ENCODE measurements around the gene SGSH. TPM values are rescaled to one million over a fixed set of nuclear protein-coding genes. Genes with fewer than 3 reads are reported as not detected.

The SGSH gene
- total RNA-seq, 1 experiment from 2014 or later: 19.8 TPM

- no CpG with 5 or more reads among the region's 26 CpGs for WGBS (ENCODE audit: extremely low coverage, insufficient read length, low lambda C conversion rate)
- no peak overlapping the region for H3K4me2 ChIP-seq (ENCODE audit: insufficient read depth, insufficient read length, low read length)
- no peak overlapping the region for H2BK20ac ChIP-seq (ENCODE audit: low read depth, low read length, poor library complexity, severe bottlenecking)
- Mint-ChIP-seq H3K4me3 (no peak overlapping the region), H3K4me1 (no peaks in the 10 kb centered on the region), H3K9me3 (no peaks in the 10 kb centered on the region), H3K27me3 (ENCODE audit: low read depth) (no peaks in the 10 kb centered on the region; the same call in 1 of the 2 replicates), H3K27ac (no peak overlapping the region), H3K36me3 (ENCODE audit: insufficient read depth in 1 of 3, low read depth in 3 of 3) (peaks cover 10 to 44% (median 24%) of the 10 kb centered on the region in 3 experiments)
- no peak overlapping the region for H4K91ac ChIP-seq (ENCODE audit: insufficient read length, low read depth, low read length)
- no peak overlapping the region for H3K9ac ChIP-seq (ENCODE audit: extremely low read depth, insufficient read length, low read length)
- H2BK120ac ChIP-seq (ENCODE audit: low read depth, low read length, poor library complexity, severe bottlenecking): no peak overlapping the region
- no peak overlapping the region for H3K4ac ChIP-seq (ENCODE audit: low read depth, low read length)
- no peak overlapping the region for H3K23ac ChIP-seq (ENCODE audit: insufficient read length, low read depth, low read length)
- no peak for TF ChIP-seq CTCF (conservative IDR thresholded peaks at IDR 0.05)
- H4K8ac ChIP-seq (replicated peaks; ENCODE audit: insufficient read length, low read depth, low read length): no peak overlapping the region
- H3K27me3 ChIP-seq (ENCODE audit: insufficient read depth, low read length): no peaks in the 10 kb centered on the region
- no peak overlapping the region for H3K27ac ChIP-seq (ENCODE audit: insufficient read length, low read depth, low read length)
- H3K23me2 ChIP-seq (ENCODE audit: insufficient read length, low read depth, low read length, poor library complexity, severe bottlenecking): no peaks in the 10 kb centered on the region
- H3K9me3 ChIP-seq (ENCODE audit: control insufficient read depth, low read depth, low read length): no peaks in the 10 kb centered on the region
- no peak overlapping the region for H2BK12ac ChIP-seq (ENCODE audit: insufficient read length, low read depth, low read length)
- no peaks in the 10 kb centered on the region for H4K20me1 ChIP-seq (ENCODE audit: control insufficient read depth, insufficient read depth, insufficient read length)
- DNase-seq: no peak
- H2BK5ac ChIP-seq (ENCODE audit: insufficient read length, low read length): no peak overlapping the region
- H3K79me1 ChIP-seq (ENCODE audit: insufficient read depth, low read depth, low read length, poor library complexity, severe bottlenecking): no peaks in the 10 kb centered on the region
- H3T11ph ChIP-seq (ENCODE audit: low read length): no peak overlapping the region
- no peaks in the 10 kb centered on the region for H3K79me2 ChIP-seq (ENCODE audit: insufficient read depth, low read length)
- H3K14ac ChIP-seq (ENCODE audit: insufficient read depth, low read length): no peak overlapping the region
- H2AK5ac ChIP-seq (ENCODE audit: insufficient read length, low read length): no peak overlapping the region
- no peak overlapping the region for H2BK15ac ChIP-seq (ENCODE audit: low read depth, low read length)
- H3K4me1 ChIP-seq (ENCODE audit: insufficient read depth, low read length): no peaks in the 10 kb centered on the region
- H3K56ac ChIP-seq (ENCODE audit: insufficient read length, low read depth, low read length): no peak overlapping the region
- H2AFZ ChIP-seq (ENCODE audit: low read length): no peak overlapping the region
- no peak overlapping the region for H4K5ac ChIP-seq (ENCODE audit: insufficient read length, low read depth, low read length)
- no peak overlapping the region for H3K18ac ChIP-seq (ENCODE audit: insufficient read length, low read depth, low read length)
Observed at GRCh38 chr17:80243526-80244433, 23.6 kb upstream of the SGSH start.
